Activated naive CD8-positive, alpha-beta T cell (primary cell): ENCODE data around the gene UBE2V1.
A peak's percentile ranks its signal among the peaks of the same experiment; 100 is the strongest.
"Not testable (repeated sequence)": the region's sequence is repeated elsewhere in the genome, so short reads cannot be mapped to it uniquely, and the experiment has no call there.

Experiments used
- H3K27ac Mint-ChIP-seq: one replicate; pipeline ENCODE4 v1.8.0; 2021; ENCODE audit warnings: mixed read lengths
- H3K27me3 Mint-ChIP-seq: one replicate; pipeline ENCODE4 v1.8.0; 2021; ENCODE audit warnings: mixed read lengths
- H3K36me3 Mint-ChIP-seq: one replicate; pipeline ENCODE4 v1.8.0; 2021; ENCODE audit warnings: mixed read lengths
- H3K4me1 Mint-ChIP-seq: one replicate; pipeline ENCODE4 v1.8.0; 2021; ENCODE audit warnings: low read depth, mixed read lengths
- H3K4me3 Mint-ChIP-seq: one replicate; pipeline ENCODE4 v1.8.0; 2021; ENCODE audit warnings: mild to moderate bottlenecking, mixed read lengths
- H3K9me3 Mint-ChIP-seq: one replicate; pipeline ENCODE4 v1.8.0; 2021; ENCODE audit warnings: low read depth, mixed read lengths

The UBE2V1 gene

DNA sequence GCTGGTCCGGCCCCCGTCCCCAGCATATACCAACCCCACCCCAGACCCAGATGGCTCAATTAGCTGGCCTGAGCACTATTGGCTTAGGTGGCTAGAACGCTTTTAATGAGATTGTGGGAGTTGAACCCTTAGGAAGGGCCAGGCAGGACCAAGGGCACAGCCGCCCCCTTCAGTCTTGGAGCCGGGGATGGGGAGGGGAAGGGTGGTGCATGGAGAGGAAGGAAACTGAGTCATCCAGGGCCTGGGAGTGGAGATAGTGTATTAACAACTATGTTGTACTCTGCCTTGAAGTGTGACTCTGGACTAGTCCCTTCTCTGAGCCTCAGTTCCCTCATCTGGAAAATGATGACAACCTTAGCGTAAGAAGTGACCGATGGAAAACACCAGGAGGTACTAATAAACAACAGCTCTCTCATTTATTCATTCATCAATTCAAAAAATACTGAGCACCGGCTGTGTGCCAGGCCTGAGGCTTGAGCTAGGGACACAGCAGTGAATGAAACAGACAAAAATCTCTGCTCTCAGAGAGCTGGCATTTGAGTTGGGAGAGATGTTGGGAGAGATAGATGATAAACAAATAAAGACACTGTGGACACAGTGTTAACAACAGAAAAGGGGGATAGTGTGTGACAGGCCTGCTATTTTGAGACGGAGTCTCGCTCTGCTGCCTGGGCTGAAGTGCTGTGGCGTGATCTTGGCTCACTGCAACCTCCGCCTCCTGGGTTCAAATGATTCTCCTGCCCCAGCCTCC lies 29.0 kb upstream of the UBE2V1 start:
- H3K9me3 Mint-ChIP-seq, result no peaks in the 10 kb centered on the region
- H3K36me3 Mint-ChIP-seq, result no peaks in the 10 kb centered on the region
- H3K4me1 Mint-ChIP-seq, result peaks cover 33% of the 10 kb centered on the region
- no peak overlapping the region for H3K27ac Mint-ChIP-seq
- no peaks in the 10 kb centered on the region for H3K27me3 Mint-ChIP-seq
- H3K4me3 Mint-ChIP-seq, result no peak overlapping the region

DNA sequence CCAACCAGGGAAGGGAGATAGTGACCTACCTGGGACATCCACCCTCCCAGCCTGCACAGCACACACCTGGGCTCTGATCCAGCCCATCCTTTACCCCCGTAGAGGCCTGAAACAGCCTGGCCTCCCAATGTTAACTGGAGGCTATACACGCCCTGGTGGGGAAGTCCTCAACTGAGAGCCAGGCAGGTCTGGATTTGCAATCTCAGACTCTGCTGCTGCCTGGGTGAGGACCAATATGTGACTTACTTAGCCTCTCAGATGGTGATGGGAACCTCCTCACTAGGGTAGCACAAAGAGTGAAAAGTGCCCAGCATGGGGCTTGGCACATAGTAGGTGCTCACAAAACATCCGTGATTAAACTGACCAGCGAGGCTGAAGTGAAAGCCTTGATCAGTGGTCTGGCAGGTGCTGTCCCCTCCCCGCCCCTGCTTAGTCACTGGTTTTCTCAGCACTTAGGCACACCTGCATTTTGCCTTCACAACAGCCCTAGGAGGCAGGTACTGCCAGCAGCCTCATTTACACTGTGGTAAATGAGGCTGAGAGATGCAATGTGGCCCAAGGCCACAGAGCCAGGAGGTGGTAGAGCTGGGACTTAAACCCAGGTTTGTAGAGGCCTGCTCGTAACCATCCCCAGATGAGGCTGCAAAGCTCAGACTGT lies 28.2 kb upstream of the UBE2V1 start:
- H3K27ac Mint-ChIP-seq, result no peak overlapping the region
- no peak overlapping the region for H3K4me3 Mint-ChIP-seq
- H3K4me1 Mint-ChIP-seq, result peaks cover 25% of the 10 kb centered on the region
- H3K36me3 Mint-ChIP-seq, result no peaks in the 10 kb centered on the region
- no peaks in the 10 kb centered on the region for H3K27me3 Mint-ChIP-seq
- no peaks in the 10 kb centered on the region for H3K9me3 Mint-ChIP-seq

DNA sequence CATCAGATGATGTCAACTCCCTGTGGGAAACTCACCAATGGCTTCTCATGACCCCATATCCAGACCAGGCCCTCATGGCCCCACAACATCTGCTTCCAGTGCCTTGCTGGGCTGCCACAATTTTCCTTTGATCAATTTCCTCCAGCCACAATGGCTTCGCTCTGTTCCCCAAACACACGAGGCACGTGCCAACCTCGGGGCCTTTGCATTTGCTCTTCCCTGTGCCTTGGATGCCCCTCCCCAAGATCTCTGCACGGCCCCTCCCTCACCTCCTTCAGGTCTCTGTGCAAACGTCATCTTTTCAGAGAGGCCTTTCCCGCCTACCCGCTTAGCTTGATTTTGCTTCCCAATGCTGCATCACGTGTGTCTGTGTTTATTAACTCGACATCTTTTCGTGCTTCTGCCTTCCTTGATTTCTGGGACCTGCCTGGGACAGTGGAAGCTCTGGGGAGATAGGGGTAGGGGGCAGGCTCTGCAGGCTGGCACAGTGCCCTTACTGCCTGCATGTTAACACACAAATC lies 27.4 kb upstream of the UBE2V1 start:
- H3K36me3 Mint-ChIP-seq, result no peaks in the 10 kb centered on the region
- H3K4me3 Mint-ChIP-seq, result no peak overlapping the region
- H3K9me3 Mint-ChIP-seq, result no peaks in the 10 kb centered on the region
- H3K27ac Mint-ChIP-seq, result no peak overlapping the region
- no peaks in the 10 kb centered on the region for H3K27me3 Mint-ChIP-seq
- peaks cover 19% of the 10 kb centered on the region for H3K4me1 Mint-ChIP-seq

DNA sequence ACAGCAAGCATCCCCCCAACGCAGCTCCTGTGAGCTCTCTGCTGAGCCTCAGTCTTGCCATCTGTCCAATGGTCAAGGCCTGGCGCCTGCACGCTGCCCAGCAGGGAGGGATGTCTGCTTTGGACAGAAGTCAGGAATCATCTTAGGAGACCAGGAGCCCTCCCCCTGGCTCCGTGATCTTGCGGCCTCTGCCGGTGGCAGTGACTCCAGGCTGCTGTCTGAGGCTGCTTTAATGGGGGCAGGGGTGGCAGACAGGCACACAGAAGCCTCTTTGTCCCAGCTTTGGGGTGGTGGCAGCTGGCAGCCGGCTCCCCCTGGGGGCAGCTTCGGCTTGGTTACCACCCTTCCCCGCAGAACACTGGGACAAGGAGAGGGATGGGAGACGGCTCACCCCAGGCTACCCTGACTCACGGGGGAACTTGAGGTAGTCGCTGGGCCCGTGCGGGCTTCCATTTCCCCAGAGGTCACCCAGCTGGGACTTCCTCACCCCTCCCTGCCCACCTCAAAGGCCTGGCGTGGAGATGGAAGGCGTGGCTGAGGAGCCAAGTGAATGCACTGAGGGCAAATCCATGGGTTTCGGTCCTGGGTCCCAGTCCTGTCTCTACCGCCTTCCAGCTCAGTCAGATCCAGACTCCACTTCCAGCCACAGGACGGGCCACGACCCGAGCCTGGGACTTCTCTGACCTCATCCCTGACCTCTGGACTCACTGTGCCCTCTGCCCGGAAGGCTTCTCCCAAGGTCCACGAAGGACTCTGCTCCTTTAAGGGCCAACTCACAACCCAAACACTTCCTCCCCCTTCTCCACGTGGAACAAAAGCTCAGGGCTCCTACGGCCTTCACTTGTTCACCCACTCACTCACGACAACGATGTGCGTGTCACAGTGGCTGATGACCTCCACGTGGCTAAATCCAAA lies 25.8 kb upstream of the UBE2V1 start:
- Mint-ChIP-seq H3K4me3 (no peak overlapping the region), H3K27ac (no peak overlapping the region), H3K9me3 (no peaks in the 10 kb centered on the region), H3K27me3 (no peaks in the 10 kb centered on the region), H3K36me3 (no peaks in the 10 kb centered on the region), H3K4me1 (peaks cover 19% of the 10 kb centered on the region)

DNA sequence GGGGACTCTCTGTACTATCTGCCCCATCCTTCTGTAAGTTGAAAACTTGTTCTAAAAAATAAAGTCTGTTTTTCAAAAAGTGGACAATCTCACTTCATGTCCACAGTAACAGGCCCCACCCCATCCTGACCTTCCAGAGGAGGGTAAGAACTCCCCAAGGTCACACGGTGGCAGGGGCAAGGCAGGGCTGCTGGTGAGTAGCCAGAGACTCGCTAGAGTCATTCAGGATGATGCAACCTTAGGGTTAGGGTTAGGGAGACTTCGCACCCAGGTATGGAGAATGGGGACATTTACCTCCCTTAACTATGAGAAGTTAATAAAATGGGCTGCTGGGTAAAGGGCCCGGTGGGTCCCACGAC lies 25.1 kb upstream of the UBE2V1 start:
- Mint-ChIP-seq H3K9me3 (no peaks in the 10 kb centered on the region), H3K4me1 (peaks cover 16% of the 10 kb centered on the region), H3K27me3 (no peaks in the 10 kb centered on the region), H3K4me3 (no peak overlapping the region), H3K36me3 (no peaks in the 10 kb centered on the region), H3K27ac (peak overlapping the region; percentile 46)

DNA sequence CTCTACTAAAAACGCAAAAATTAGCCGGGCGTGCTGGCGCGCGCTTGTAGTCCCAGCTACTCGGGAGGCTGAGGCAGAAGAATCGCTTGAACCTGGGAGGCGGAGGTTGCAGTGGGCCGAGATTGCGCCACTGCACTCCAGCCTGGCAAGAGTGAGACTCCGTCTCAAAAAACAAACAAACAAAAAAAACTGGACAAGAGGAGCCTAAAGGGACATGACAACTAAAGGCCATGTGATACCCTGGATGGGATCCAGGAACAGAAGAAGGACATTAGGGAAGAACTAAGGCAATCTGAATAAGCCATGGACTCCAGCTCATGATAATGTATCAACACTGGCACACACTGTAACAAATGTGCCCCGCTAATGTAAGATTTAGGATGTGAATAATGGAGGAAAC lies 24.8 kb upstream of the UBE2V1 start:
- not testable (repeated sequence) for H3K9me3 Mint-ChIP-seq, H3K27me3 Mint-ChIP-seq, H3K4me3 Mint-ChIP-seq, H3K36me3 Mint-ChIP-seq
- Mint-ChIP-seq H3K27ac (peak overlapping the region; percentile 46), H3K4me1 (peaks cover 16% of the 10 kb centered on the region)

DNA sequence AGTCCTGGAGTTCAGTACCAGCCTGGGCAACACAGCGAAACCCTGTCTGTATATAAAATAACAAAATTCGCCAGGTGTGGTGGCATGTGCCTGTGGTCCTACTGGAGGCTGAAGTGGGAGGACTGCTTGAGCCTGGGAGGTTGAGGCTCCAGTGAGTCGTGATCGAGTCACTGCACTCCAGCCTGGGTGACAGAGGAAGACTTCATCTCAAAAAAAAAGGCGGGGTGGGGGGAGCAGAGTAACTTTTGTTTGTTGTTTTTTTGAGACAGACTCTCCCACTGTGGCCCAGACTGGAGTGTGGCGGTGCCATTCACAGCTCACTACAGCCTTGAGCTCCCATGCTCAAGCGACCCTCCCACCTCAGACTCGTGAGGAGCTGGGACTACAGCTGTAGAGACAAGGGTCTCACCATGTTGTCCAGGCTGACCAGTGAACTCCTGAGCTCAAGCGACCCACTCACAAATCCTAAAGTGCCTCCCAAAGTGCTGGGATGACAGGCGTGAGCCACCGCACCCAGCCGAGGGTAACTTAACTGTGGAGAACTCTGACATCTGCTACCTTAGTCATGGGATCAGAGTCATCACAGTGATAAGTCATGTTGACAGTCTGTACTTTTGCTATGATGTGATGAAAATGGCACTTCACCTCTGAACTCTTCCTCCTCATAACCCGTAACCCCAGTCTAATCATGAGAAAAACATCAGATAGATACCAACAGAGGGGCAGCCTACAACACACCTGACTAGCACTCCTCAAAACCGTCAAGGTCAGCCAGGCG lies 24.1 kb upstream of the UBE2V1 start:
- no peaks in the 10 kb centered on the region for H3K9me3 Mint-ChIP-seq
- peak overlapping the region; percentile 27 for H3K4me3 Mint-ChIP-seq
- H3K27me3 Mint-ChIP-seq, result no peaks in the 10 kb centered on the region
- H3K27ac Mint-ChIP-seq, result peak overlapping the region; percentile 11
- H3K4me1 Mint-ChIP-seq, result peaks cover 17% of the 10 kb centered on the region
- H3K36me3 Mint-ChIP-seq, result peaks cover 2% of the 10 kb centered on the region

DNA sequence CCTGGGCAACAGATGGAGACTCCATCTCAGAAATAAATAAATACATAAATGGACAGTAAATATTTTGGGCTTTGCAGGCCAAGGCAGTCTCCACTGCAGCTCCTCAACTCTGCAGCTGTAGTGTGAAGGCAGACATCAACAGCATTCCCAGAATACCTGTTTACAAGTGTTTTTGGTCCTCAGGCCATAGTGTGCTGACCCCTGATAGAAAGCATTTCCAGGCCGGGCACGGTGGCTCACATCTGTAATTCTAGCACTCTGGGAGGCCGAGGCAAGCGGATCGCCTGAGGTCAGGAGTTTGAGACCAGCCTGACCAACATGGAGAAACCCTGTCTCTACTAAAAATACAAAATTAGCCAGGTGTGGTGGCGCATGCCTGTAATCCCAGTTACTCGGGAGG lies 22.2 kb upstream of the UBE2V1 start:
- not testable (repeated sequence) for H3K27ac Mint-ChIP-seq, H3K27me3 Mint-ChIP-seq, H3K4me3 Mint-ChIP-seq, H3K9me3 Mint-ChIP-seq, H3K36me3 Mint-ChIP-seq
- H3K4me1 Mint-ChIP-seq, result peaks cover 13% of the 10 kb centered on the region

DNA sequence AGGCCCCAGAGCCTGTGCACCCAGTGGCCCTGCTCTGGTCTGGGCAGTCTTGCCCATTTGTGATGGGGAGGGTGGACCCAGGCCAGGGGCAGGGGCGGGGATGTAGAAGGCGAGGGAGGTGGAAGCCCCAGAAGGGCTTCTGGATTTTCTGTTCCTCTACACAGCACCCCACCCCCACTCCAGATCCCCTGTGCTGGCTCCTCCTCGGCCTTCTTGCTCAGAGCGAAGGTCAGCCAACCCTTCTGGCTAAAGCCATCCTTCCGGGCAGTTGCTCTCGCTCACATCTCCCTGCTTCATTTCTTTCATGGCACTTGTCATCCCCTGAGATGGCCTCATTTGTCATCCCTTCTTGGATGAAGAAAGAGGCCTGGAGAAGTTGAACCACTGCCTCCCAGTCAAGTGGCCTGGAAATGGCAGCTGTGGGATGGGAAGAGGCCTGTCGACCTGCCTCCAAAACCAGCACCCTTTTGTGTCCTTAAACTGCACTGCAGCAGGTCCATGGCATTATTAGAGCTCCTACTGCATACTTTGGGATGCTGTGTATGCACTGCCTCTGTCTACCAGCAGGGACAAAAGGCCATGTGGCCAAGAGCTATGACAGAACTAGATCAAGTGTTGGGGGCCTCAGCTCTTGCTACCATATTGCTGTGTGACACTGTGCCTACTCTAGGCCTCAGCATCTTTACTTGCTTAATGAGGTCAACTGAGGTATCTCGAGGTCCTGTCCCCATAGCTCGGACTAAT lies 20.7 kb upstream of the UBE2V1 start:
- Mint-ChIP-seq H3K4me3 (no peak overlapping the region), H3K9me3 (no peaks in the 10 kb centered on the region), H3K4me1 (peaks cover 13% of the 10 kb centered on the region), H3K36me3 (peaks cover 2% of the 10 kb centered on the region), H3K27ac (no peak overlapping the region), H3K27me3 (no peaks in the 10 kb centered on the region)

DNA sequence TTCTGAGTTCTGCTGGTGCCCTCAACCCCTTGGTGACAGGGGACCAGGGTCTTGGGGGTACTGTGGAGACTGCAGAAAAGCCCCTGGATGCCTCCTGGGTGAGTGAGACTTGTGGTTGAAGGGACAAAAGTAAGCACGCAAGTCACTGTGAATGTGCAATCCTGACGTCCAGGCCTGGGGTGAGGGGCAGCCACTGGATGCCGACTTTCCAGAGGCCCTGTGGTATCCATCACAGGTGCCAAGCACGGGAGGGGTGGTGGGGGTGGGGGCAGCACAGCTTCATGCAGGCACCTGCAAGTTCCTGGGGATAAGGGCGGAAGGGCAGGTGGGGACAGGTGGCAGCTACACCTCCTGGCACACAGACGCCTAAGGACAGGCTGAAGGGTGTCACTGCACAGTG lies 20.1 kb upstream of the UBE2V1 start:
- Mint-ChIP-seq H3K4me3 (no peak overlapping the region), H3K27ac (no peak overlapping the region), H3K9me3 (no peaks in the 10 kb centered on the region), H3K4me1 (peaks cover 12% of the 10 kb centered on the region), H3K27me3 (no peaks in the 10 kb centered on the region), H3K36me3 (peaks cover 2% of the 10 kb centered on the region)

DNA sequence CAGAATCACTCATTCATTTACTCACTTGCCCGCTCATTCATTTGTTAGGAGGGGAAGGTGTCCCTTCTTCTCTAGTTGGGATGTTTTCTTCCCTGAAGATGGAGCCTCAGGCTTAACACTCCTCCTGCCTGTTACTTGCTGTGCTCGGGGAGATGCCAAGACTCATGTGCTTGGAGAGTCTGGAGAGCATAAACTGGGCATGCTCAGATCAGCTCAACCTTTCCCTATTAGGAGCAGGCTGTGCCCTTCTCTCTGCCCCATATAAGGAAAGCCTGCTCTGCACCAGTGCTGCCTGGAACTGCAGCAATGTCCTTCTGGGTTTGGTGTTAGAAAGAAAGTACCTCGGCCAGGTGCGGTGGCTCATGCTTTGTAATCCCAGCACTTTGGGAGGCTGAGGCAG lies 18.0 kb upstream of the UBE2V1 start:
- Mint-ChIP-seq H3K36me3 (peaks cover 2% of the 10 kb centered on the region), H3K27me3 (no peaks in the 10 kb centered on the region), H3K4me1 (peaks cover 3% of the 10 kb centered on the region), H3K27ac (no peak overlapping the region), H3K9me3 (no peaks in the 10 kb centered on the region), H3K4me3 (no peak overlapping the region)

DNA sequence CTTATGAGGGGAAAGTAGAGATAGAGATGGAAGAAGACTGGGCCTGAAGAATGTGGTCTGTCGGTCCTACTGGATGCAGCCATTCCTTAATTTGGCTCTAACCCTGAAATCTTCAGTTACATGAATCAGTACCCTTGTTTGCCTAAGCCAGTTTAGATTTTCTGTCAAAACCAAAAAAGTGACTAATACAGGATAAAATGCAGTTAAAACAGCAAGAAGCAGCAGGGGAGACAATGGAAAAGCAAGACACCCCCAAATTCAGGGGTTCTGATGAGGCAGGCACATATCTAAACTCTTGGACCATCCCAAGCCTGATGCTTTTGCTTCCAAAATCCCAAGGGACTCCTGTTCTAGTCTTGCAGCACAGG lies 17.4 kb upstream of the UBE2V1 start:
- peaks cover 3% of the 10 kb centered on the region for H3K4me1 Mint-ChIP-seq
- H3K27me3 Mint-ChIP-seq, result no peaks in the 10 kb centered on the region
- H3K4me3 Mint-ChIP-seq, result no peak overlapping the region
- peaks cover 2% of the 10 kb centered on the region for H3K36me3 Mint-ChIP-seq
- peak overlapping the region; percentile 28 for H3K27ac Mint-ChIP-seq
- H3K9me3 Mint-ChIP-seq, result no peaks in the 10 kb centered on the region

DNA sequence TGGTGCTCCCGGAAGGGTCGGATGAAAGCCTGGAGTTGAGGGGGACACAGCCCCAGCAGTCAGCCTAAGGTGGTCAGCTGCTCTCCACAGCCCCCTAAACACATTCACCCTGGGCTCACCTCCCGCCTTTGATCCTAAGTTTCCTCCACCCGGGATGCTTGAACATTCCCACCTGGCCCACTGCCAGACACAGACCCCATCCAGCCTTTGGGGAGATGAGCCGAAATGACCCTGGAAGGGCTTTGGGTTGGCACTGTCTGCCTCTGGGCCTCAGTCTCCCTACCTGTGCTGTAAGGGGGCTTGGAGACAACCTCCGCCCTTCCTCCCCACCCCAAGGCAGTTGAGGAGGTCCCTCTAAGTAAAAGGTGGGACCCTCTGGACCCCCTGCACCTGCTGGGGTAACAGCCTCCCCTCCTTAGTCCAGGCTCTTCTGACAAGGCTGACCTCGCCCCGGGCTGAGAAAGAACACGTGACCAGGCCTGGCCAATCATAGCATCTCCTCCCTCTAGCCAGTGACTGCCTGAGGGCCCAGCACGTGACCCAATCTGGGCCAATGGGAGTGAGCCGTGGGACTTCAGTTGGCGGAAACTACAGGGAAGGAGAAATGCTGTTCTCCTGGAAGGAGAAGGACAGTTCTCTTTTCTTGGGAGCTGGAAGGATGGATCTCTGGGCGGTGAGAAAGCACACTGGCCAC lies 16.9 kb upstream of the UBE2V1 start:
- H3K36me3 Mint-ChIP-seq, result peaks cover 2% of the 10 kb centered on the region
- no peaks in the 10 kb centered on the region for H3K27me3 Mint-ChIP-seq
- H3K9me3 Mint-ChIP-seq, result no peaks in the 10 kb centered on the region
- H3K4me3 Mint-ChIP-seq, result no peak overlapping the region
- H3K27ac Mint-ChIP-seq, result peak overlapping the region; percentile 28
- peaks cover 3% of the 10 kb centered on the region for H3K4me1 Mint-ChIP-seq
